GM12801 (cell line): Measurements from ENCODE around the gene CRY2.

Source experiments
- CTCF ChIP-seq: IDR thresholded peaks from one replicate; pipeline ENCODE4 v1.5.1; 2011; ENCODE audit warnings: control low read depth; ENCODE audit not compliant: insufficient read length; ENCODE audit errors: extremely low read depth

The CRY2 gene

GRCh38 chr11:45918331-45918941, 71.2 kb downstream of the CRY2 start:
- no peak for TF ChIP-seq CTCF

GRCh38 chr11:45918962-45919675, 71.8 kb downstream of the CRY2 start:
- TF ChIP-seq CTCF, result no peak

- TF ChIP-seq CTCF, result no peak
Measured at GRCh38 chr11:45919806-45920530, 72.7 kb downstream of the CRY2 start.

- no peak for TF ChIP-seq CTCF
Measured at GRCh38 chr11:45920531-45921477, 73.5 kb downstream of the CRY2 start.

GRCh38 chr11:45921561-45922424, 74.5 kb downstream of the CRY2 start:
- no peak for TF ChIP-seq CTCF

- TF ChIP-seq CTCF, result no peak
Measured at GRCh38 chr11:45922425-45923082, 75.3 kb downstream of the CRY2 start, which contains the start of gene LARGE2. Gene LARGE2, plus strand, starts transcription at chr11:45922656. Its CDS starts 227 bp downstream, at chr11:45922883.
